ENCODE results near the gene CEACAM16. TPM values are rescaled to one million over a fixed set of nuclear protein-coding genes. Genes with fewer than 3 reads are reported as not detected.

The CEACAM16 gene
- total RNA-seq, 1 donor from 2014 or later: not detected

DNA sequence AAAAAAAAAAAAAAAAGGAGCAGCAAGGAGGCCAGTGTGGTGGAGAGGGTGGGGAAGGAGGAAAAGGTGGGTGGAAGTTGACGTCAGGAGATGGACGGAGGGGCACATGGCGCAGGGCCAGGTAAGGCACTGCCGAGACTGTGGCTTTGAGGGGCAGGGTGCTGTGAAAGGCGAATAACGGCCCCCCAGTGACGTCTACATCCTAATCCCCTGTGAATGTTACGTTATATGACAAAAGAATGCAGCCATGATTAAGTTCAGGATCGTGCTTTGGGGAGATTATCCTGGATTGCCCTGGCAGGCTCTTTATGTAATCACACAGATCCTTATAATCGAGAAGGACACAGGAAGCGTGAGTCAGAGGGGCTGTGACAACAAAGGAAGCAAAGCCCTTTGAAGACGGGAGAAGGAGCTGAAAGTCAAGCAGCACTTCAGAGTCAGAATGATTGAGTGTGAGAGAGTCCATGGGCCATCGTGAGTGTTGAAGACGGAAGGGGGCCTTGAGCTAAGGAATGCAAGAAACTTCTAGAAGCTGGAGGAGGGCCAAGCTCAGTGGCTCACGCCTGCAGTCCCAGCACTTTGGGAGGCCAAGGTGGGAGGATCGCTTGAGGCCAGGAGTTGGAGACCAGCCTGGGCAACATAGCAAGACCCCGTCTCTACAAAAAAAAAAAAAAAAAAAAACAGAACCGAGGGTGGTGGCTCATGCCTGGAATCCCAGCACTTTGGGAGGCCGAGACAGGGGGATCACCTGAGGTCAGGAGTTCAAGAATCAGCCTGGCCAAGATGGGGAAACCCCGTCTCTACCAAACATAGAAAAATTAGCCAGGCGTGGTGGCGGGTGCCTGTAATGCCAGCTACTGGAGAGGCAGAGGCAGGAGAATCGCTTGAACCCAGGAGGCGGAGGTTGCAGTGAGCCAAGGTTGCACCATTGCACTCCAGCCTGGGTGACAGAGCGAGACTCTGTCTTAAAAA, 13.8 kb upstream of the CEACAM16 start:
- TF ChIP-seq, protein P1, sequence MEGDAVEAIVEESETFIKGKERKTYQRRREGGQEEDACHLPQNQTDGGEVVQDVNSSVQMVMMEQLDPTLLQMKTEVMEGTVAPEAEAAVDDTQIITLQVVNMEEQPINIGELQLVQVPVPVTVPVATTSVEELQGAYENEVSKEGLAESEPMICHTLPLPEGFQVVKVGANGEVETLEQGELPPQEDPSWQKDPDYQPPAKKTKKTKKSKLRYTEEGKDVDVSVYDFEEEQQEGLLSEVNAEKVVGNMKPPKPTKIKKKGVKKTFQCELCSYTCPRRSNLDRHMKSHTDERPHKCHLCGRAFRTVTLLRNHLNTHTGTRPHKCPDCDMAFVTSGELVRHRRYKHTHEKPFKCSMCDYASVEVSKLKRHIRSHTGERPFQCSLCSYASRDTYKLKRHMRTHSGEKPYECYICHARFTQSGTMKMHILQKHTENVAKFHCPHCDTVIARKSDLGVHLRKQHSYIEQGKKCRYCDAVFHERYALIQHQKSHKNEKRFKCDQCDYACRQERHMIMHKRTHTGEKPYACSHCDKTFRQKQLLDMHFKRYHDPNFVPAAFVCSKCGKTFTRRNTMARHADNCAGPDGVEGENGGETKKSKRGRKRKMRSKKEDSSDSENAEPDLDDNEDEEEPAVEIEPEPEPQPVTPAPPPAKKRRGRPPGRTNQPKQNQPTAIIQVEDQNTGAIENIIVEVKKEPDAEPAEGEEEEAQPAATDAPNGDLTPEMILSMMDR (conservative IDR thresholded peaks at IDR 0.05; ENCODE audit: low read depth, low read length): no peak

DNA sequence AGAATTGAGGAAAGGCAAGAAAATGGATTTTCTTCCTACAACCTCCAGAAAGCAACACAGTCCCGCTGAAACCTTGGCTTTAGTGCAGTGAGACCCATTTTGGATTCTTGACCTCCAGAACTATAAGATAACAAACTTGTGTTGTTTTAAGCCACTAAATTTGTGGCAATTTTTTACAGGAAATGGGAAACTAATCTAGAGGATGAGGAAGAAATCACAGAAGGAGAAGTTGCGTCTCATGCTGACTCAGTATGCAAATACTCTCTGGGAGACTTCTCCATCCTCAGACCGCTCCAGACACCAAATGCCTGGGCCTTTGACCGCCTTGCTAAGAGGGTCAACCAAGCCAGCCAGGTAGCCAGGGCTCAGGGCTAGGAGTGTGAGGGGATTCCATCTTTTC, 13.1 kb upstream of the CEACAM16 start:
- no peak for DNase-seq (ENCODE audit: low read depth)
- TF ChIP-seq, protein P1 (conservative IDR thresholded peaks at IDR 0.05; ENCODE audit: low read depth, low read length): no peak
- no peak overlapping the region for H3K4me3 ChIP-seq (ENCODE audit: low read depth, low read length)

More for the DNA sequence above, 13.8 kb upstream of the CEACAM16 start:
- H3K4me3 ChIP-seq (ENCODE audit: low read depth, low read length): no peak overlapping the region
- DNase-seq (ENCODE audit: low read depth): no peak

DNA sequence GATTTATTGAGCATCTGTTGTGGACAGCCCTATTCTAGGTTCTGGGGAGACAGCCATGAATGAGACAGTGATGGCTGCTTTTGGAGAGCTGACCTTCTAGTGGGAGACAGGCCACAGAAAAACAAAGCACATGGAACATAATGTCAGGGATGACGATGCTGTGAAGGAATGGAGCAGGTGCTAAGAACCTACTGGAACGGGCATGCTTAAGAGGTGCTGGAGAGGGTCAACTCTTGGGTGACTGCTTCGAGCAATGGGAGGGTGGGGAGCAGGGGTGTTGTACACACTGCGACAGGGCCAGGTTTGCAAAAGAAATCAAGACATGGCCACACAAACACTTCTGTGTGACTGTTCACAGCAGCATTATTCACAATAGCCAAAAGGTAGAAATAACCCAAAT, 12.1 kb upstream of the CEACAM16 start:
- TF ChIP-seq, protein P1 (conservative IDR thresholded peaks at IDR 0.05; ENCODE audit: low read depth, low read length): no peak
- no peak for DNase-seq (ENCODE audit: low read depth)
- no peak overlapping the region for H3K4me3 ChIP-seq (ENCODE audit: low read depth, low read length)

DNA sequence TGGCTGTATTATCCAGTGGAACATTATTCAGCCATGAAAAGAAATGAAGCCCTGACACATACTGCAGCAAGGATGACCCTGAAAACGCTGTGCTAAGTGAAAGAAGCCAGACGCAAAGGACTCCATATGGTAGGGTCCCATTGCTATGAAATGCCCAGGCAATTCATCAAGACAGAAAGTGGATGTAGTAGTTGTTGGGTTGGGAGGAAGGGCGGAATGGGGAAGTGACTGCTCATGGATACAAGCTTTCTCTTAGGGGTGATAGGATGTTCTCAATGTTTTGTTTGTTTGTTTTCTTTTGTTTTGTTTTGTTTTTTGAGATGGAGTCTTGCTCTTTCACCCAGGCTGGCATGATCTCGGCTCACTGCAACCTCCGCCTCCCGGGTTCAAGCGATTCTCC, 11.1 kb upstream of the CEACAM16 start:
- H3K4me3 ChIP-seq (ENCODE audit: low read depth, low read length): no peak overlapping the region
- no peak for DNase-seq (ENCODE audit: low read depth)
- TF ChIP-seq, protein P1 (conservative IDR thresholded peaks at IDR 0.05; ENCODE audit: low read depth, low read length): no peak

DNA sequence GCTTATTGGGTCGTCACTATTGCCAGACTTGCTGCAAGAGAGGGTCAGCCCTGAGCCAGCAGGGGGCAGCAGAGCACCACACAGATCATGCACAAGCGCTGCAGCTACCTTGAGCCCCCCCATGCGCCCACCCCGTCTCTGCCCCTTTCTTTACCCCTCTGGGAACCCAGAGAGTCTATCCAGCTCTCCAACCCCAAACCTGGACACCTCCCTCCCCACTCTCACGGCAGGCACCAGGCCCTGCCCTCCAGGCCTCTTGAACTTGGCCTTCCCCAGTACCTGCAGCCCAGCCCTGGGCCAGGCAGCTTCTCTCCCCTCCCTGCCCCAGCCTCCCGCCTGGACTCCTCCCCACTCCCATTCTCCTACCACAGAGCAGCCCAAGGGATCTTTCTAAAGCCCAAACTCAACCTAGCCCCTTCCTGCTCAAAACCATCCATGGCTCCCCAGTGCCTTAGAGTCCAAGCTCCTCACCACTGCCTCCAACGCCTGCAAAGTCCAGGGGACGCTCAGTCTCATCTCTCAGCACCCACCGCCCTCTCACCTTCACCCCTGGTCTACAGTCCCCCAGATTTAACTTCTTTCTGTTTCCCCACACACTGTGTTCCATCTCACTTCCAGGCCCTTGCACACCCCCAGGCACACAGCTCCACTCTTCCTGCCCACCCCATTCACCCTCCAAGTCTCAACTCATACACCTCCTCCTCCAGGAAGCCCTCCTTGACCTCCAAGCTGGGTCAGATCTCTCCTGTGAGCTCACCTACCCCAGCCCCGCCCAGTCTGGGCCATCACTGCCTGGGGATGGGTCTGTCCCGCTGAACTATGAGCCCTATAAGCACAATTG, 9.4 kb upstream of the CEACAM16 start:
- TF ChIP-seq, protein P1 (conservative IDR thresholded peaks at IDR 0.05; ENCODE audit: low read depth, low read length): peak; percentile 89
- no peak for DNase-seq (ENCODE audit: low read depth)
- H3K4me3 ChIP-seq (ENCODE audit: low read depth, low read length): no peak overlapping the region

DNA sequence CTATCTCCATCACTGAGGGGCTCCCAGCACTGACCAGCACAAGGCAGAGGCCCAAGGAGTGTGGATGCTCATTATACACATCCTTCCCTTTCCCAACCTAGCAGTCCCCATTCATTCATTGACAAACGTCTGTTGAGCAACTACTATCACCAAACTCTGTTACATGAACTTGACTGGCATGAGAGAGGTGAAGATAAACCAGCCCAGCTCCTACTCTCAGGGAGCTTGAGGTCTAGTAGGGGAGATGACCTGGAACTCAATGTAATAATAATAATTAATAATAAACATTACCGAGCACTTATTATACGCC, 8.9 kb upstream of the CEACAM16 start:
- no peak for DNase-seq (ENCODE audit: low read depth)
- TF ChIP-seq, protein P1 (conservative IDR thresholded peaks at IDR 0.05; ENCODE audit: low read depth, low read length): no peak

More for the DNA sequence above, 8.9 kb upstream of the CEACAM16 start:
- no peak overlapping the region for H3K4me3 ChIP-seq (ENCODE audit: low read depth, low read length)

All from epithelial cell of proximal tubule (primary cell).